ENCODE results near the gene MARS1.

Gene MARS1

GRCh38 chr12:57473392-57473791 is 14.5 kb upstream of the MARS1 start:
- DNase-seq: no peak

- no peak for DNase-seq
These were observed 14.0 kb upstream of the MARS1 start for GRCh38 chr12:57473886-57474285.

- DNase-seq: no peak
These were observed 13.4 kb upstream of the MARS1 start for GRCh38 chr12:57474430-57474829.

GRCh38 chr12:57474862-57475261 is 13.0 kb upstream of the MARS1 start:
- no peak for DNase-seq

- DNase-seq: no peak
These were observed 12.4 kb upstream of the MARS1 start for GRCh38 chr12:57475271-57476161.

- DNase-seq: peak; percentile 48
These were observed 11.5 kb upstream of the MARS1 start for GRCh38 chr12:57476162-57476992.

- no peak for DNase-seq
These were observed 10.7 kb upstream of the MARS1 start for GRCh38 chr12:57476993-57477709.

- DNase-seq: peak; percentile 60
These were observed 9.9 kb upstream of the MARS1 start for GRCh38 chr12:57477710-57478681.

GRCh38 chr12:57479043-57479375 is 8.9 kb upstream of the MARS1 start:
- no peak for DNase-seq

GRCh38 chr12:57479376-57480115 is 8.3 kb upstream of the MARS1 start, which contains the start of gene ARHGAP9:
Gene ARHGAP9, minus strand, starts transcription at chr12:57479866. Its CDS starts 460 bp downstream, at chr12:57479406.
- peak; percentile 63 for DNase-seq

GRCh38 chr12:57481671-57482070 is 6.2 kb upstream of the MARS1 start:
- DNase-seq: no peak

- no peak for DNase-seq
These were observed 4.4 kb upstream of the MARS1 start for GRCh38 chr12:57483466-57483865.

- no peak for DNase-seq
These were observed 2.2 kb upstream of the MARS1 start for GRCh38 chr12:57485695-57486094.

GRCh38 chr12:57487055-57487596 is 742 bp upstream of the MARS1 start:
- DNase-seq: no peak

- no peak for DNase-seq
These were observed 711 bp downstream of the MARS1 start for GRCh38 chr12:57488402-57489156.

GRCh38 chr12:57489157-57489641 is 1.3 kb downstream of the MARS1 start:
- no peak for DNase-seq

- no peak for DNase-seq
These were observed 2.3 kb downstream of the MARS1 start for GRCh38 chr12:57490126-57490525.

GRCh38 chr12:57491393-57492280 is 3.8 kb downstream of the MARS1 start:
- no peak for DNase-seq

All from effector CD4-positive, alpha-beta T cell (primary cell).